C4-2B (cell line): ENCODE data around the gene RBM18.

Experiments used
- ZFX ChIP-seq: fragments of 450-650 bp; IDR thresholded peaks from 2 replicates; pipeline ENCODE4 v1.6.1; 2017
- TF ChIP-seq, protein P1 (sequence below): fragments of 450-650 bp; conservative IDR thresholded peaks from 2 replicates; pipeline ENCODE4 v1.5.1; 2017; ENCODE audit warnings: mild to moderate bottlenecking

DNA sequence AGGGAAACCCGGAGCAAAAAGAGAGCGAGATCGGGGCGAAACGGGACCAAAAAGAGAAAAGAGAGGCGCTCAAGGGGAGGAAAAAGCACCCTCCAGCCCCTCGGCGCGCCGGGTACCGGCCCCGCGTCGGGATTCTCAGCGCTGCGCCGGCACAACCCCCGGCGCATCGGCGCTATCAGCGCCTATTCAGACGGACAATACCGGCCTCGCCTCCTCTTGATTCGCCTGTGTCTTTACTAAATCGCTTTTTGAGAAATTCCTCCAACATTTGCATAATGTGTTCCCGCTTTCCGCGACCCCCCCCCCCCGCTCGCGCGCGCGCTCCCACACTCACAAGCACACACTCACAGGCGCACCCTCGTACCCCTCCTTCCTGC is 36.5 kb downstream of the RBM18 start:
- TF ChIP-seq, protein P1, sequence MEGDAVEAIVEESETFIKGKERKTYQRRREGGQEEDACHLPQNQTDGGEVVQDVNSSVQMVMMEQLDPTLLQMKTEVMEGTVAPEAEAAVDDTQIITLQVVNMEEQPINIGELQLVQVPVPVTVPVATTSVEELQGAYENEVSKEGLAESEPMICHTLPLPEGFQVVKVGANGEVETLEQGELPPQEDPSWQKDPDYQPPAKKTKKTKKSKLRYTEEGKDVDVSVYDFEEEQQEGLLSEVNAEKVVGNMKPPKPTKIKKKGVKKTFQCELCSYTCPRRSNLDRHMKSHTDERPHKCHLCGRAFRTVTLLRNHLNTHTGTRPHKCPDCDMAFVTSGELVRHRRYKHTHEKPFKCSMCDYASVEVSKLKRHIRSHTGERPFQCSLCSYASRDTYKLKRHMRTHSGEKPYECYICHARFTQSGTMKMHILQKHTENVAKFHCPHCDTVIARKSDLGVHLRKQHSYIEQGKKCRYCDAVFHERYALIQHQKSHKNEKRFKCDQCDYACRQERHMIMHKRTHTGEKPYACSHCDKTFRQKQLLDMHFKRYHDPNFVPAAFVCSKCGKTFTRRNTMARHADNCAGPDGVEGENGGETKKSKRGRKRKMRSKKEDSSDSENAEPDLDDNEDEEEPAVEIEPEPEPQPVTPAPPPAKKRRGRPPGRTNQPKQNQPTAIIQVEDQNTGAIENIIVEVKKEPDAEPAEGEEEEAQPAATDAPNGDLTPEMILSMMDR: no peak
- TF ChIP-seq ZFX: no peak
